HCT116 (cell line): ENCODE measurements around the gene ANKS1A.

Source experiments
- EZH2phosphoT487 ChIP-seq: fragments of 200-600 bp; IDR thresholded peaks from 2 replicates; pipeline ENCODE4 v1.6.1; 2018; ENCODE audit warnings: antibody characterized with exemption, borderline replicate concordance
- POLR2AphosphoS5 ChIP-seq: IDR thresholded peaks from 2 replicates; pipeline ENCODE4 v1.6.1; 2011; ENCODE audit warnings: mild to moderate bottlenecking, low read depth, low read length, moderate library complexity
- TF ChIP-seq, protein P1 (sequence below), 3 experiments: fragments of 200-600 bp in 1 of 3; sonication (generic) in 1 of 3; IDR thresholded peaks in 2 of 3; conservative IDR thresholded peaks in 1 of 3; 2 replicates each; pipeline ENCODE4 v1.5.1; 2012 to 2017; ENCODE audit warnings: low read depth in 2 of 3, low read length in 2 of 3, antibody characterized with exemption in 1 of 3, borderline replicate concordance in 1 of 3, control low read depth in 1 of 3, mild to moderate bottlenecking in 1 of 3, mixed read lengths in 1 of 3, mixed run types in 1 of 3, moderate library complexity in 1 of 3; ENCODE audit not compliant: insufficient read depth in 1 of 3

DNA sequence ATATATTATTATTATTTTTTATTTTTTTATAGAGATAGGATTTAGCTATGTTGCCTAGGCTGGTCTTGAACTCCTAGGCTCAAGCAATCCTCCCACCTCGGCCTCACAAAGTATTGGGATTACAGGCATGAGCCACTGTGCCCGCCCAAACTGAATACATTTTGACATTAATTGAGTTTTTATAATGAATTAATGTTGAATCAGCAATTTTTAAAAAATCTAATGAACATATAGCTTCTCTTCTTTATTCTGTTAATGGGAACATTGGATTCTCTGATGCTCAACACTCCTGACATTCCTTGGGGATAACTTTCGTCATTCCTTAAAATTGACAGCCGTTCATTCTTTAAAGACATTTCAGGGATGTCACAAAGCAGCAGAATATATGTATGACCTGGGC lies 52.4 kb downstream of the ANKS1A start:
- TF ChIP-seq, protein P1, sequence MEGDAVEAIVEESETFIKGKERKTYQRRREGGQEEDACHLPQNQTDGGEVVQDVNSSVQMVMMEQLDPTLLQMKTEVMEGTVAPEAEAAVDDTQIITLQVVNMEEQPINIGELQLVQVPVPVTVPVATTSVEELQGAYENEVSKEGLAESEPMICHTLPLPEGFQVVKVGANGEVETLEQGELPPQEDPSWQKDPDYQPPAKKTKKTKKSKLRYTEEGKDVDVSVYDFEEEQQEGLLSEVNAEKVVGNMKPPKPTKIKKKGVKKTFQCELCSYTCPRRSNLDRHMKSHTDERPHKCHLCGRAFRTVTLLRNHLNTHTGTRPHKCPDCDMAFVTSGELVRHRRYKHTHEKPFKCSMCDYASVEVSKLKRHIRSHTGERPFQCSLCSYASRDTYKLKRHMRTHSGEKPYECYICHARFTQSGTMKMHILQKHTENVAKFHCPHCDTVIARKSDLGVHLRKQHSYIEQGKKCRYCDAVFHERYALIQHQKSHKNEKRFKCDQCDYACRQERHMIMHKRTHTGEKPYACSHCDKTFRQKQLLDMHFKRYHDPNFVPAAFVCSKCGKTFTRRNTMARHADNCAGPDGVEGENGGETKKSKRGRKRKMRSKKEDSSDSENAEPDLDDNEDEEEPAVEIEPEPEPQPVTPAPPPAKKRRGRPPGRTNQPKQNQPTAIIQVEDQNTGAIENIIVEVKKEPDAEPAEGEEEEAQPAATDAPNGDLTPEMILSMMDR (IDR thresholded peaks at IDR 0.05 in 2 of 3, conservative IDR thresholded peaks at IDR 0.05 in 1 of 3; ENCODE audit: borderline replicate concordance in 1 of 3, insufficient read depth in 1 of 3, low read depth in 2 of 3, low read length in 2 of 3), result no peak
- TF ChIP-seq POLR2AphosphoS5, result no peak
- no peak for TF ChIP-seq EZH2phosphoT487
